Measurements from ENCODE around the gene SMG7. TPM values are rescaled to one million over a fixed set of nuclear protein-coding genes. Genes with fewer than 3 reads are reported as not detected.

Gene SMG7
- total and polyA plus RNA-seq, 9 donors, result 21.8 to 65.3 (median 47.2) TPM

GRCh38 chr1:183506561-183506960 is 34.3 kb downstream of the SMG7 start:
- H3K4me1 ChIP-seq (ENCODE audit: insufficient read depth), result peaks cover 7% of the 10 kb centered on the region
- no peaks in the 10 kb centered on the region for H3K36me3 ChIP-seq
- H3K4me3 ChIP-seq, result no peak overlapping the region
- no peaks in the 10 kb centered on the region for H3K9me3 ChIP-seq
- no peak overlapping the region for H3K27ac ChIP-seq
- intact Hi-C loops (cut with DNase I), result no loop called here
- 38 to 48% (median 42%) methylated on average over 4 of the region's 4 CpGs for WGBS, 3 donors
- no peak for DNase-seq
- TF ChIP-seq CTCF (IDR thresholded peaks at IDR 0.05) (no peak), POLR2A (IDR thresholded peaks at IDR 0.05) (no peak), EP300 (IDR thresholded peaks at IDR 0.05) (no peak)
- H3K27me3 ChIP-seq, result no peaks in the 10 kb centered on the region

DNA sequence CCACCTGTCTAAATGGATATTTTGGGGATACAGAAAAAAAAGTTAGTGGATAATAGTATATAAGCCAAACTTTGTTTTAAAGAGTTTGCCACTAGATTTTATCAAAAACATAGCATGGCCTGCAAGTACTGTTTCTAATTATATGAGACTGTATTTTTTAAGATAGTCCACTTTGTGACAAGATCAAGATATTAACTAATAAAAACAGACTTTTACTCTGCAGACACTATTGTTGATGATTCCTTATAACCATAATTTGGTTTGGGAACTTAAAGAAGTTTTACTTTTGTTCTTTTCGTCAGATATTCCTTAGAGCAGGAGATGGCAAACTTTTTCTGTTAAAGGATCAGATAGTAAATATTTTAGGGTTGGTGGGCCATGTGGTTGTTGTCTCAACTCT is 36.4 kb downstream of the SMG7 start:
- 85 to 88% (median 87%) methylated on average over 1 of the region's 1 CpG for WGBS, 3 donors
- H3K9me3 ChIP-seq, result no peaks in the 10 kb centered on the region
- H3K4me3 ChIP-seq, result no peak overlapping the region
- intact Hi-C loops (cut with DNase I), result no loop called here
- no peaks in the 10 kb centered on the region for H3K36me3 ChIP-seq
- no peak for DNase-seq
- TF ChIP-seq EP300 (IDR thresholded peaks at IDR 0.05) (no peak), POLR2A (IDR thresholded peaks at IDR 0.05) (no peak)
- H3K27me3 ChIP-seq, result no peaks in the 10 kb centered on the region
- peaks cover 4% of the 10 kb centered on the region for H3K4me1 ChIP-seq (ENCODE audit: insufficient read depth)
- H3K27ac ChIP-seq, result no peak overlapping the region

- no peak for DNase-seq
- TF ChIP-seq EP300 (IDR thresholded peaks at IDR 0.05), result no peak
- TF ChIP-seq POLR2A (IDR thresholded peaks at IDR 0.05), result no peak
- TF ChIP-seq CTCF (IDR thresholded peaks at IDR 0.05), result no peak
- intact Hi-C loops (cut with DNase I), result no loop called here
- Histone ChIP-seq H3K9me3 (no peaks in the 10 kb centered on the region), H3K27me3 (no peaks in the 10 kb centered on the region), H3K27ac (no peak overlapping the region), H3K36me3 (no peaks in the 10 kb centered on the region), H3K4me3 (no peak overlapping the region), H3K4me1 (ENCODE audit: insufficient read depth) (no peaks in the 10 kb centered on the region)
- 82 to 89% (median 86%) methylated on average over 2 of the region's 2 CpGs for WGBS, 3 donors
Observed at GRCh38 chr1:183512450-183512849, 40.2 kb downstream of the SMG7 start.

- Histone ChIP-seq H3K27ac (no peak overlapping the region), H3K4me3 (no peak overlapping the region), H3K27me3 (no peaks in the 10 kb centered on the region), H3K9me3 (no peaks in the 10 kb centered on the region), H3K36me3 (no peaks in the 10 kb centered on the region), H3K4me1 (ENCODE audit: insufficient read depth) (no peaks in the 10 kb centered on the region)
- no peak for DNase-seq
- intact Hi-C loops (cut with DNase I), result no loop called here
- TF ChIP-seq CTCF (IDR thresholded peaks at IDR 0.05), result no peak
- no peak for TF ChIP-seq EP300 (IDR thresholded peaks at IDR 0.05)
- TF ChIP-seq POLR2A (IDR thresholded peaks at IDR 0.05), result no peak
- 91 to 98% (median 96%) methylated on average over 1 of the region's 1 CpG for WGBS, 3 donors
Observed at GRCh38 chr1:183514235-183514634, 41.9 kb downstream of the SMG7 start.

DNA sequence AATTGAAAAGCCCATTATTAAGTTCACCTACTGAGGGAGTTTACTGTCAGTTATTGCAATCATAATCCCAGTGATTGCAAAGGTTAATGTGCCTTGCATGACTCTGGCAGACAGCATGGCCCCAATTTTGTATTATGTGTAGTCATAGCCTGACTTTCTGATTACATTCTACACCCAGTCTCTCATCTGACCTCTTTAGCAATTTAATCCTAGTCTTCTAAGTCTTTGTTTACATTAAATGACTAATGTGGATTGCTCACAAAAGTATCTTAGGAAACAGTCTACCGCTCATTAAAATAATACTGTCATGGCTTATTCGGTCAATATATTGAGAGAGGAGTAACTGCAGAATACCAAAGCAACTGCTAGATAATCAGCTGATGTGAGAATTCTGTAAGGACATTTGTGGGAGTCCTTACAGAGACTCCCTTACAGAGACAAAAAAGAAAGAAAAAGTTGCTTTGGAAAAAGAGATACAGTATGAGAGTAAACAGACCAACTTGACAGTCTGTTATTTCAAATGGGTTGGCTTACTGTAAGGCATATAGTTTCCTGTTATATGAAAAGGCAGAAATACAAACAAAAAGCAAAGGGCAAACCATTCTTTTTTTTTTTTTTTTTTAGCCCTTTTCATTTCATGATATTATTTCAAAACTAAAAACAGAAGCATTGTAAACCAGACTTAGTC is 42.8 kb downstream of the SMG7 start:
- intact Hi-C loops (cut with DNase I), result no loop called here
- Histone ChIP-seq H3K4me1 (ENCODE audit: insufficient read depth) (no peaks in the 10 kb centered on the region), H3K27me3 (no peaks in the 10 kb centered on the region), H3K9me3 (no peaks in the 10 kb centered on the region), H3K27ac (no peak overlapping the region), H3K36me3 (no peaks in the 10 kb centered on the region), H3K4me3 (no peak overlapping the region)
- no peak for TF ChIP-seq EP300 (IDR thresholded peaks at IDR 0.05)
- no peak for TF ChIP-seq CTCF (IDR thresholded peaks at IDR 0.05)
- no peak for TF ChIP-seq POLR2A (IDR thresholded peaks at IDR 0.05)
- DNase-seq, result no peak
- 38 to 47% (median 42%) methylated on average over 2 of the region's 2 CpGs for WGBS, 3 donors
